Calu3 (cell line): ENCODE measurements around the gene DSCAM. TPM values are rescaled to one million over a fixed set of nuclear protein-coding genes. Genes with fewer than 3 reads are reported as not detected.

ENCODE experiments used
- BruUV-seq: library from RNA; stranded (reverse); fragments of 400-500 nt; replicated peaks from 2 replicates; lab custom pipeline; 2021; lab: Mats Ljungman, UMichigan
- CTCF ChIA-PET: fragments of 300-600 bp; sonication (Branson Sonifier 250); formaldehyde crosslinking; loops from one replicate; lab custom pipeline; 2022; ENCODE audit warnings: antibody characterized with exemption; lab: Charles Lee
- DNase-seq: peaks from one replicate; pipeline ENCODE4 v3.0.0; 2022
- H3K27ac Mint-ChIP-seq: one replicate; pipeline ENCODE4 v1.8.0; 2022; ENCODE audit warnings: mixed read lengths; ENCODE audit not compliant: unreplicated experiment
- H3K27me3 Mint-ChIP-seq: one replicate; pipeline ENCODE4 v1.8.0; 2022; ENCODE audit warnings: mixed read lengths; ENCODE audit not compliant: unreplicated experiment
- H3K36me3 Mint-ChIP-seq: one replicate; pipeline ENCODE4 v1.8.0; 2022; ENCODE audit warnings: mild to moderate bottlenecking, moderate library complexity, mixed read lengths; ENCODE audit not compliant: insufficient read depth, unreplicated experiment
- H3K4me1 Mint-ChIP-seq: one replicate; pipeline ENCODE4 v1.8.0; 2022; ENCODE audit warnings: mild to moderate bottlenecking, low read depth, mixed read lengths; ENCODE audit not compliant: unreplicated experiment
- H3K4me3 Mint-ChIP-seq: one replicate; pipeline ENCODE4 v1.8.0; 2022; ENCODE audit warnings: mild to moderate bottlenecking, low read depth, moderate library complexity, mixed read lengths; ENCODE audit not compliant: unreplicated experiment
- H3K9me3 Mint-ChIP-seq: one replicate; pipeline ENCODE4 v1.8.0; 2022; ENCODE audit warnings: low read depth, mixed read lengths; ENCODE audit not compliant: unreplicated experiment
- intact Hi-C: fragments of 100-400 bp; cut with micrococcal nuclease; formaldehyde crosslinking; loops from one replicate; pipeline ENCODE4 v1.10.0; 2022; ENCODE audit not compliant: unreplicated experiment
- total RNA-seq: library from RNA; stranded (reverse); gene quantifications from 2 replicates; pipeline ENCODE4 v1.2.3, GENCODE V29; 2022
- TF ChIP-seq, protein P1 (sequence below): fragments of 200-600 bp; IDR thresholded peaks from one replicate; pipeline ENCODE4 v1.8.0; 2022; ENCODE audit warnings: antibody characterized with exemption; ENCODE audit not compliant: unreplicated experiment

Gene DSCAM
- total RNA-seq, 1 experiment from 2014 or later: not detected

DNA sequence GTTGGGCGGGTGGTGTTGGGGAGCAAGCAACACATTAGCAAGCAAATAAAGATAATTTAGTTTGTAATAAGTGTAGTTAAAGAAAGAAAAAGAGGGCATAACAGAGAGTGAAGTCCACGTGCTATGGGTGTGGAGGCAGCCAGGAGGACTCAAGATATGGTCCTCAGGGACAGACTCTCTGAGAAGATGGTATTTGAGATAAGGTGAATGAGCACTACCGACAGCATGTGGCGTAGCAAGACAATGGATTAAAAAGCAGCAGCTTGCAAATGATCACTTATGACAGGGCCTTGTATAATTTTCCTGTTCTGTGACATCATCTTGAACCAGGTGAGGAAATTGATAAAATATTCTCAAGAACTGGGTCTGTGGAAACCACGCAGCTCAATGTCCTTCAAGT, 491.9 kb downstream of the DSCAM start:
- Mint-ChIP-seq H3K36me3 (no peaks in the 10 kb centered on the region), H3K27me3 (no peaks in the 10 kb centered on the region), H3K4me3 (no peak overlapping the region), H3K27ac (no peak overlapping the region), H3K4me1 (no peaks in the 10 kb centered on the region), H3K9me3 (peaks cover 17% of the 10 kb centered on the region)
- TF ChIP-seq, protein P1, sequence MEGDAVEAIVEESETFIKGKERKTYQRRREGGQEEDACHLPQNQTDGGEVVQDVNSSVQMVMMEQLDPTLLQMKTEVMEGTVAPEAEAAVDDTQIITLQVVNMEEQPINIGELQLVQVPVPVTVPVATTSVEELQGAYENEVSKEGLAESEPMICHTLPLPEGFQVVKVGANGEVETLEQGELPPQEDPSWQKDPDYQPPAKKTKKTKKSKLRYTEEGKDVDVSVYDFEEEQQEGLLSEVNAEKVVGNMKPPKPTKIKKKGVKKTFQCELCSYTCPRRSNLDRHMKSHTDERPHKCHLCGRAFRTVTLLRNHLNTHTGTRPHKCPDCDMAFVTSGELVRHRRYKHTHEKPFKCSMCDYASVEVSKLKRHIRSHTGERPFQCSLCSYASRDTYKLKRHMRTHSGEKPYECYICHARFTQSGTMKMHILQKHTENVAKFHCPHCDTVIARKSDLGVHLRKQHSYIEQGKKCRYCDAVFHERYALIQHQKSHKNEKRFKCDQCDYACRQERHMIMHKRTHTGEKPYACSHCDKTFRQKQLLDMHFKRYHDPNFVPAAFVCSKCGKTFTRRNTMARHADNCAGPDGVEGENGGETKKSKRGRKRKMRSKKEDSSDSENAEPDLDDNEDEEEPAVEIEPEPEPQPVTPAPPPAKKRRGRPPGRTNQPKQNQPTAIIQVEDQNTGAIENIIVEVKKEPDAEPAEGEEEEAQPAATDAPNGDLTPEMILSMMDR: no peak
- no TSS peak for BruUV-seq
- no peak for DNase-seq
- CTCF ChIA-PET: no interaction called here
- intact Hi-C loops: no loop called here

DNA sequence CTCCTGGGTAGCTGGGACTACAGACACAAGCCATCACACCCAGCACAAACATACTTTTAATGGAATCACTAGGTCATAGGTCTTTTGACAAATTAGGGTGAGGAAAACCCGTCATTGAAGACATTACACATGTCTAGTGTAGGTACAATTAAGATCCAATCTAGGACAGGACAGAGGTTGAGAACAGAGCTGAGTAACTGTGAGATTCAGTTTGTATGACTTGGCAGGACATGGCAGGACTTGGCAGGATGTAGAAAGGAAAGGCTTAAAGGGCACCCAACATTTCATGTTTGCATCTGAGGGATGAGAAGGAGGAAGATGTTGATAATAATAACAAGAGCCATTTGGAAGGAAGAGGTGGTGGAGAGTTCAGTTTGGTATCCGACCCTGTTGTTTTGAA, 496.0 kb downstream of the DSCAM start:
- DNase-seq: no peak
- Mint-ChIP-seq H3K27me3 (no peaks in the 10 kb centered on the region), H3K36me3 (no peaks in the 10 kb centered on the region), H3K4me3 (no peak overlapping the region), H3K9me3 (peaks cover 19% of the 10 kb centered on the region), H3K4me1 (no peaks in the 10 kb centered on the region), H3K27ac (no peak overlapping the region)
- TF ChIP-seq, protein P1: no peak
- intact Hi-C loops: no loop called here
- CTCF ChIA-PET: no interaction called here
- no TSS peak for BruUV-seq

DNA sequence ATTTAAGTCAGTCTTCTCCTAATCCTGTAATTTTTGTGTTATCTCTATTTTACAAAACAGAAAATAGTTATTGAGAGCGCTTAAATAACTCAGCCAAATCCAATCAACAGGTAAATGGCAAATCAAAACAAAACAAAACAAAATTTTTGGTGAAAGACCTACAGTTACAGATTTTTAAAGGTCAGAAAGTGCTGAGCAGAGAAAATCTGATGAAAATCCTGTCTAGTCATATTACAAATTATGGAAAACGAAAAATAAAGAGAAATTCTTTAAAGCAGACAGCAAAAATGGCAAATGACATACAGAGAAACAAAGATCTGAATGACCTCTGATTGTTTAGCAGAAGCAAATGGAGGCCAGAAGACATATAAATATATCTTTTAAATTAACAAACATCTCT, 497.4 kb downstream of the DSCAM start:
- Mint-ChIP-seq H3K4me1 (no peaks in the 10 kb centered on the region), H3K27me3 (no peaks in the 10 kb centered on the region), H3K4me3 (no peak overlapping the region), H3K27ac (no peak overlapping the region), H3K9me3 (peaks cover 22% of the 10 kb centered on the region), H3K36me3 (no peaks in the 10 kb centered on the region)
- TF ChIP-seq, protein P1: no peak
- CTCF ChIA-PET: no interaction called here
- intact Hi-C loops: no loop called here
- no peak for DNase-seq
- no TSS peak for BruUV-seq

DNA sequence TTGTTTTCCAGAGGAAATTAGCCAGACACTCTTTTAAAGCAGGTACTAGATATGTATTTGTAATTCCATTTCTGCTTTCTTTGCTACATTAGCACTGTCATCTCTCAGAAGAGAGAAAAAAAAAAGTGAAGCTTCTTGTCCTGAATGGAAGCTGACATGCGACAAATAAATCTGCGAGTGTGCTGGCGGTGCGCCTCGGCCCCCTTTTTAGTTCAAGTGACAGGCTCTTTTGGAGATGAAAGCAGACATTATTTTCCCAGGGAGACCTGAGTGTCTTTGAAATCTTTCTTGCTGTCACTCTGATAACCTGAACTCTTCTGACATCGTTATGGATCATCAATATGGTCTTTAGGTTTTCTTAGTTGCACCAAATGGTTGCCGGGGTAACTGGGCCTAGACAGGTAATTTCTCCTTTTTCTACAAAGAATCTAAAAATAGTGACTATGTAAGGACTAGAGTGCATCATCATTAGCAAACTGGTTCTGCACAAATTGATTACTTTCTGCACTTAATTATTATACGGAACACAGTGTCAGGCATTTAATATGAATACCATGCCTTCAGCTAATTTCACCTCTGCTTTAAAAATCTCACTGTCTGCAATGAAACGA, 501.1 kb downstream of the DSCAM start:
- Mint-ChIP-seq H3K27ac (no peak overlapping the region), H3K4me1 (no peaks in the 10 kb centered on the region)
- CTCF ChIA-PET: no interaction called here

More for the DNA sequence above, 501.1 kb downstream of the DSCAM start:
- Mint-ChIP-seq H3K27me3 (no peaks in the 10 kb centered on the region), H3K36me3 (no peaks in the 10 kb centered on the region), H3K4me3 (no peak overlapping the region), H3K9me3 (peaks cover 13% of the 10 kb centered on the region)
- intact Hi-C loops: no loop called here
- no TSS peak for BruUV-seq
- DNase-seq: no peak
- TF ChIP-seq, protein P1: no peak
